Right cardiac atrium (tissue), 5 donors: ENCODE measurements around the gene MYBPC1. TPM values are rescaled to one million over a fixed set of nuclear protein-coding genes. Genes with fewer than 3 reads are reported as not detected.

Experiments
- ATAC-seq, 2 donors: fragments of 200-7000 bp; cut with Tn5 transposase; one replicate each; pipeline versions ENCODE4 v1.8.0 to v1.9.1; 2020; ENCODE audit warnings: moderate library complexity in 2 of 2, mild to moderate bottlenecking in 1 of 2
- DNase-seq, 3 donors: peaks; one replicate each; pipeline ENCODE4 v3.0.0-alpha.2; 2020
- H3K27ac ChIP-seq: one replicate; pipeline ENCODE4 v1.5.1; 2013; ENCODE audit warnings: mild to moderate bottlenecking, low read length, control low read depth, moderate library complexity
- H3K27me3 ChIP-seq: one replicate; pipeline ENCODE4 v1.6.1; 2013; ENCODE audit not compliant: control insufficient read depth, insufficient read depth
- H3K4me1 ChIP-seq: one replicate; pipeline ENCODE4 v1.6.1; 2013; ENCODE audit warnings: low read length; ENCODE audit not compliant: control insufficient read depth, insufficient read depth
- H3K4me3 ChIP-seq: one replicate; pipeline ENCODE4 v1.5.1; 2013; ENCODE audit warnings: low read length, control low read depth
- H3K9me3 ChIP-seq: one replicate; pipeline ENCODE4 v1.6.1; 2013; ENCODE audit warnings: low read length; ENCODE audit not compliant: control insufficient read depth
- WGBS: extraction: QIAGEN DNeasy Blood & Tissue Kit; methylation state at CpG from one replicate; pipeline ENCODE4 v1.1.7; 2013; 5-methylcytosine and 5-hydroxymethylcytosine counted together
- intact Hi-C, 4 donors: fragments of 100-400 bp; cut with DNase I; formaldehyde crosslinking; loops; one replicate each; pipeline versions ENCODE4 v1.11.0 to v1.14.0; 2022 to 2023
- polyA plus RNA-seq: library from polyadenylated mRNA; stranded (reverse); fragments of 200-250 nt; gene quantifications from one replicate; pipeline ENCODE4 v1.2.3, GENCODE V29; 2013
- total RNA-seq, 4 donors: library from RNA; stranded (reverse); fragmentation: NEBNext Ultra II Directional; extraction: Animal tissue kit (Norgen Biotek cat#: 25700); gene quantifications; one replicate each; pipeline ENCODE4 v1.2.1, GENCODE V29; 2021
- donor health status: healthy with polysubstance abuse.
- donor health status: DM: no; HTN: yes; CAD: no.
- donor health status: DM: no; HTN: no; CAD: no.
- donor health status: DM: no; HTN: yes; CAD: no; lungs with severe emphysema.
- donor health status: DM: yes; HTN: yes; CAD: no.

The MYBPC1 gene
- total and polyA plus RNA-seq, 5 donors = 10.3 to 27.9 (median 15.7) TPM

DNA sequence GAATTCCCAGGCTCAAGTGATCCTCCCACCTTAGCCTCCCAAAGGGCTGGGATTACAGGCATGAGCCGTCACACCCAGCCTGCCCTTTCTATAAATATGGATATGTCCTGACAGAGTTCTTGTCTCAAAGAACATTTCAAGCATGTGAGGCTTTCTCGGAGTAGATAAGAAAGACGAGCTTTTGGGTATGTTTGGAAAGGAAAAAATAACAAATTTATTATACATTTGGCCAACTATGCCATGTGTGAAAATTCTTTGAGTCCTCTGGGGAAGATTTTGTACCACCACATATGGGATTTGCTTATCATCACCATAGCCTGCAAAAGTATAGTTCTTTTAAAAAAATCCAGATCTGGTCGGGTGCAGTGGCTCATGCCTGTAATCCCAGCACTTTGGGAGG lies 23.7 kb upstream of the MYBPC1 start:
- DNase-seq (no peak), ATAC-seq (no peak)
- Histone ChIP-seq H3K27ac (no peak overlapping the region), H3K4me3 (no peak overlapping the region), H3K4me1 (no peaks in the 10 kb centered on the region), H3K9me3 (no peaks in the 10 kb centered on the region), H3K27me3 (no peaks in the 10 kb centered on the region)
- intact Hi-C loops = no loop called here
- 39% methylated on average over 4 of the region's 4 CpGs for WGBS

DNA sequence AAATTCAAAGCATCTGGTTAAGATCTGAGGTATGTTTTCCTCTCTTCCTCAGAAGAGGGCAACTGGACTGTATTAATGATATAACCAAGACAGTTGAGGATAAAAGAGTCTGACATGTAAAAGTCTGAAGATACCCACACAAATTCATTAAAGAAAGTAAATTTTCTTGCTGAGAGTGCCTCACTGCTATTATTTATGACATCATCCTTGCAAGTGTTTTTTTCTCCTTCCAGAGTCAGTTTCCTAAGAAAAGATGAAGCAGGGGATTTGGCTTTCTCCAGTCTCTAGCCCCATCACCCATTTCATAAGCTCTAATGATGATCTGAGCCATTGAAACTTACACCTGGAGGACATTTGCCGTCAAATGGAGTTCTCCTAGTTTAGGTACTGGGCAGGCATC lies 21.0 kb upstream of the MYBPC1 start:
- no peak for DNase-seq
- no peak for ATAC-seq
- H3K9me3 ChIP-seq = no peaks in the 10 kb centered on the region
- H3K4me3 ChIP-seq = no peak overlapping the region
- no peak overlapping the region for H3K27ac ChIP-seq
- no peaks in the 10 kb centered on the region for H3K4me1 ChIP-seq
- no peaks in the 10 kb centered on the region for H3K27me3 ChIP-seq
- intact Hi-C loops = no loop called here
- 84% methylated on average over 1 of the region's 1 CpG for WGBS

DNA sequence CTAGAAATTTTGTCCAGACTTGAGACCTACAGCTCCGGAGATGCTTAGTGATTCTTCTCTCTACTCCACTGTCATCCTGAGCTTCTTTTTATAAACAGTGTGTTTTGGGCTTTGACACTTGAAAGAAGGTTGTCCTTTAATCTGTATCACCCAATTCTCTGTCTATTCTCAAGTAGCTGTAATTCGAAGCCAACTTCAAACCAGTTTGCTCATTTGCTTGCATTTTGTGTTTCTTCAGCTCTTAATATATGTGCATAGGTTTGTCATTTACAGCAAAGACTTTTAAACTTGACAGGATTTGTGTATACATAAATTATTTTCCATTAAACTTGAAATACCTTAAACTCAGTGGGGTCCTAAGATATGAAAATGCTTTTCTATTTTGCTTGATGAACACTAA lies 16.4 kb upstream of the MYBPC1 start:
- ATAC-seq = no peak
- Histone ChIP-seq H3K27me3 (no peaks in the 10 kb centered on the region), H3K4me1 (no peaks in the 10 kb centered on the region), H3K27ac (no peak overlapping the region), H3K4me3 (no peak overlapping the region), H3K9me3 (no peaks in the 10 kb centered on the region)
- intact Hi-C loops = no loop called here
- no peak for DNase-seq
- 62% methylated on average over 2 of the region's 2 CpGs for WGBS

- 12% methylated on average over 1 of the region's 1 CpG for WGBS
- Histone ChIP-seq H3K27ac (no peak overlapping the region), H3K27me3 (no peaks in the 10 kb centered on the region), H3K4me1 (no peaks in the 10 kb centered on the region), H3K9me3 (no peaks in the 10 kb centered on the region), H3K4me3 (no peak overlapping the region)
- ATAC-seq (no peak), DNase-seq (no peak)
- intact Hi-C loops = no loop called here
Measured at GRCh38 chr12:101581190-101581589, 13.6 kb upstream of the MYBPC1 start.

GRCh38 chr12:101582937-101583336 lies 11.8 kb upstream of the MYBPC1 start:
- WGBS = 31% methylated on average over 1 of the region's 1 CpG
- H3K27me3 ChIP-seq = no peaks in the 10 kb centered on the region
- H3K27ac ChIP-seq = no peak overlapping the region
- ATAC-seq (no peak), DNase-seq (no peak)
- H3K9me3 ChIP-seq = no peaks in the 10 kb centered on the region
- no peaks in the 10 kb centered on the region for H3K4me1 ChIP-seq
- intact Hi-C loops = no loop called here
- H3K4me3 ChIP-seq = no peak overlapping the region

GRCh38 chr12:101590383-101590782 lies 4.4 kb upstream of the MYBPC1 start:
- Histone ChIP-seq H3K27me3 (no peaks in the 10 kb centered on the region), H3K4me1 (no peaks in the 10 kb centered on the region), H3K27ac (no peak overlapping the region), H3K9me3 (no peaks in the 10 kb centered on the region), H3K4me3 (no peak overlapping the region)
- DNase-seq (no peak), ATAC-seq (no peak)
- WGBS = 54% methylated on average over 3 of the region's 3 CpGs
- intact Hi-C loops = no loop called here

DNA sequence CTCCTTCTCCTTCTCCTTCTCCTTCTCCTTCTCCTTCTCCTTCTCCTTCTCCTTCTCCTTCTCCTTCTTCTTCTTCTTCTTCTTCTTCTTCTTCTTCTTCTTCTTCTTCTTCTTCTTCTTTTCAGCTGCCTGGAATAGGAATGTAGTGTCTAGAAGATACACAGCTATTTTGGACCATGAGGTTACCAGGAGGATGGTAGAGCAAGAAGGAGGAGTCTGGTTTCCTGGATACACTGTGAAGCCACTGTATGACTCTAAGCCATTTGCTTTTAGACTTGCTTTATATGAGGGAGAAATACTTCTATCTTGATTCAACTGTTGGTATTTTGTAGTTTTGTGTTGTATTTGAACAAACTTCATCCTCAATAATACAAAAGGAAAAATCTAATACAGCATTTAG lies 3.0 kb upstream of the MYBPC1 start:
- Histone ChIP-seq H3K4me1 (no peaks in the 10 kb centered on the region), H3K4me3 (no peak overlapping the region), H3K27me3 (no peaks in the 10 kb centered on the region), H3K9me3 (no peaks in the 10 kb centered on the region), H3K27ac (no peak overlapping the region)
- no peak for DNase-seq
- ATAC-seq = no peak
- intact Hi-C loops = no loop called here

- no peak for ATAC-seq
- intact Hi-C loops = no loop called here
- Histone ChIP-seq H3K4me3 (no peak overlapping the region), H3K27ac (no peak overlapping the region), H3K27me3 (no peaks in the 10 kb centered on the region), H3K4me1 (no peaks in the 10 kb centered on the region), H3K9me3 (no peaks in the 10 kb centered on the region)
- WGBS = 66% methylated on average over 2 of the region's 2 CpGs
- no peak for DNase-seq
Measured at GRCh38 chr12:101592448-101592847, 2.3 kb upstream of the MYBPC1 start.

DNA sequence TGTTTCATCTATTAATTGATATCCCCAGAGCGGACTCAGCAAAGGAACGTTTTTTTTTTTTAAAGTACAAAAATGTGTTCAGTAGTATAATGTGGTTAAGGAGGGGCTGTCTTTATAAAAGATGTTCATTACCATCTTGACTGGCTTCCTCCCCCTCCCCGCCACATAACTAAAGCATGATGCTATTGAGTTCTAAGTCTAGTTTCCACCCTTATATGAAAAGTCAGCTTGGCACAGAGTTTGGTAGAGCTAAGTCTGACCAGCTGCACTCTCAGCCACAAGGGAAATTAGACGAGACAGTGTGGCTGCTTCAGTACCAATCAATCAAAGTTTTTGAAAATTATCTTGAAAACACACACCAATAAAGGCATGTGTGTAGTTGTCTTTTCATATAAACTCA lies 1.9 kb upstream of the MYBPC1 start:
- Histone ChIP-seq H3K9me3 (no peaks in the 10 kb centered on the region), H3K27ac (no peak overlapping the region), H3K27me3 (no peaks in the 10 kb centered on the region), H3K4me3 (no peak overlapping the region), H3K4me1 (no peaks in the 10 kb centered on the region)
- ATAC-seq = no peak
- DNase-seq = no peak
- 49% methylated on average over 4 of the region's 4 CpGs for WGBS
- intact Hi-C loops = no loop called here

DNA sequence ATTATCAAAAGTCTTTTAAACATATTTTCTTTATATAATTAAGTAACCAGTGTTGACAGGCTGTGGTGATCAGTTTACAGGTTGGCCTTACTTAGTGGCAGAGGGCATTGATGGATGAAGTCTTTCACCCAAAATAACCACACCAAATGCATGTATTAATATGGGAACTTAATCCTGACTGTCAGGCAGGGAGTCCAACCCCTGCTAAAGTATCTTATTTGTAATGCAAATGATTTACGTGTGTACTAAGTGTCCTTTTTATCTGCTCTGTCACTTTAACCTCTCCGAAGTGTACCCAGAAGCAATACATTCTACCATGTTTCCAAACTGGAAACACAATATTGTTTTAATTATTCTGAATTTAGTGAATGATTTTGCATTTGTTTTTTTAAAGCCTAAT lies 1.4 kb downstream of the MYBPC1 start:
- Histone ChIP-seq H3K27me3 (no peaks in the 10 kb centered on the region), H3K27ac (no peak overlapping the region), H3K4me1 (no peaks in the 10 kb centered on the region), H3K4me3 (no peak overlapping the region), H3K9me3 (no peaks in the 10 kb centered on the region)
- ATAC-seq (no peak), DNase-seq (no peak)
- intact Hi-C loops = no loop called here
- WGBS = 59% methylated on average over 2 of the region's 2 CpGs

GRCh38 chr12:101597164-101597563 lies 2.4 kb downstream of the MYBPC1 start:
- no peaks in the 10 kb centered on the region for H3K4me1 ChIP-seq
- no peak overlapping the region for H3K4me3 ChIP-seq
- intact Hi-C loops = no loop called here
- H3K27me3 ChIP-seq = no peaks in the 10 kb centered on the region
- H3K27ac ChIP-seq = no peak overlapping the region
- DNase-seq = no peak
- no peaks in the 10 kb centered on the region for H3K9me3 ChIP-seq
- WGBS = 67% methylated on average over 2 of the region's 2 CpGs
- ATAC-seq = no peak

DNA sequence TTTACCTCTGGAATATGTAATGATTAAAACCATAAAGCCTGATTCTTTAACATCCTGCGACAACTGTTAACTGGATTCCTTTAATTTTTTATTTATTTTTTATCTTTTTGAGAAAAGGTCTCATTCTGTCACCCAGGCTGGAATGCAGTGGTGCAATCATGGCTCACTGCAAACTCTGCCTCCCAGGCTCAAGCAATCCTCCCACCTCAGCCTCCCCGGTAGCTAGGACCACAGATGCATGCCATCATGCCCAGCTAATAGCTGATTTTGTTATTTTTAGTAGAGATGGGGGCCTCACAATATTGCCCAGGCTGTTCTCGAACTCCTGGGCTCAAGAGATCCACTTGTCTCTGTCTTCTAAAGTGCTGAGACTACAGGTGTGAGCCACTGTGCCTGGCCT lies 3.7 kb downstream of the MYBPC1 start:
- H3K9me3 ChIP-seq = no peaks in the 10 kb centered on the region
- no peak overlapping the region for H3K4me3 ChIP-seq

More for the DNA sequence above, 3.7 kb downstream of the MYBPC1 start:
- intact Hi-C loops = no loop called here
- no peak overlapping the region for H3K27ac ChIP-seq
- ATAC-seq (no peak), DNase-seq (no peak)
- H3K27me3 ChIP-seq = no peaks in the 10 kb centered on the region
- H3K4me1 ChIP-seq = no peaks in the 10 kb centered on the region
- WGBS = 74% methylated on average over 3 of the region's 3 CpGs
